ENCODE measurements around the gene TRIM7. TPM values are rescaled to one million over a fixed set of nuclear protein-coding genes. Genes with fewer than 3 reads are reported as not detected.
A peak's percentile ranks its signal among the peaks of the same experiment; 100 is the strongest.

The TRIM7 gene
- total and polyA plus RNA-seq, 9 of the 15 experiments (the other 6 are each of a cell fraction or from before 2014, with no cell fraction given), result 2.6 to 14.9 (median 8.9) TPM

GRCh38 chr5:181186986-181187499 lies 18.0 kb downstream of the TRIM7 start (continued):
- TF ChIP-seq CUX1 (CRISPR knock-in tag; IDR thresholded peaks at IDR 0.05) (no peak), XRCC3 (IDR thresholded peaks at IDR 0.05) (no peak), ZNF830 (CRISPR knock-in tag; IDR thresholded peaks at IDR 0.05) (no peak), CBFA2T2 (conservative IDR thresholded peaks at IDR 0.05) (no peak), ZNF324 (CRISPR knock-in tag; IDR thresholded peaks at IDR 0.05) (no peak), ZSCAN29 (IDR thresholded peaks at IDR 0.05) (no peak), DPF2 (IDR thresholded peaks at IDR 0.05) (peak; percentile 39; the same call in 1 of the 2 replicates), ATF3 (IDR thresholded peaks at IDR 0.05) (peak; percentile 53), ATF3 (CRISPR knock-in tag; conservative IDR thresholded peaks at IDR 0.05) (no peak), HMGN3 (IDR thresholded peaks at IDR 0.05; ENCODE audit: borderline replicate concordance, extremely low read depth, insufficient read length, low read depth, low read length) (no peak), RAD21 (CRISPR knock-in tag; conservative IDR thresholded peaks at IDR 0.05 in 1 of 2, IDR thresholded peaks at IDR 0.05 in 1 of 2) (0 out of 4 replicates have a peak, but pooled peaks of 1 of the 2 experiments have one; percentile 9)
